Measurements from ENCODE around the gene AOPEP.

DNA sequence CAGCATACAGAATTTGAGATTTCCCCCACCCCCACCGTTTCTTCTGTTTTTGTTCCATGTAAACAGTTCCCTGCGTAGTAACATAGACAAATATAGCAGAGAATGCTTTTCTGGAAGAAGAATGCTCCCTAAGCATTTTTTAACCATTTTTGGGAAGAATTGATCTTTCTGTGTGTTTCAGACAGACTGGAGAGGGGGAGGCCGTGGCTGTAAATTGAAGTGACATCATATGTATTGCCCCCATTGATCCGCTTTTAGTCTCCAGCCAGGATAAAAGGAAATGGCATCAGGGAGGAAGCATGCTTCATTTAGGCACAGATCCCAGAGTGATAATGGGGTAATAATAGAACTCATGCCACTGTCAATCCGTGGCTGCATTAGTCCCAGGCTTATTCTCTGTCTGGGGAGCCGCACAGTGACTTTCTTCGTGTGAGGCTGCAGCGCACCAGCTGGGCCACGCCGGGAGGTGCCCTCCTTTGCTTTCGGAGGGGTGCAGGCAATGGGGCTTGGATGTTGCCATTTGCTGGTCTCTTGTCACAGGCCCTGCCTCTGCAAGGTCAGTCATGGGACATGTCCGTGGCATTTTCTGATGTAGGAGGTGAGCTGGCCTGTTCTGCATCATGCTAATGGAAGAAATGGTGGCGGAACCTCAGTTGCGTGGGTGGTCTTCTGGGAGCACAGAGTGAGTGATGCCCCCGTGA is 329.5 kb downstream of the AOPEP start:
- TF ChIP-seq TCF12 (IDR thresholded peaks at IDR 0.05; ENCODE audit: low read depth) = no peak
- TF ChIP-seq CEBPB (IDR thresholded peaks at IDR 0.05) = no peak
- no peak for TF ChIP-seq ZBTB7A (IDR thresholded peaks at IDR 0.05; ENCODE audit: low read depth)
- TF ChIP-seq MAX (IDR thresholded peaks at IDR 0.05) = no peak
- TF ChIP-seq CREB1 (IDR thresholded peaks at IDR 0.05; ENCODE audit: low read depth) = no peak
- TF ChIP-seq FOXM1 (IDR thresholded peaks at IDR 0.05; ENCODE audit: borderline replicate concordance, low read depth) = no peak
- no peak for TF ChIP-seq USF1 (IDR thresholded peaks at IDR 0.05)
- no peak for TF ChIP-seq EP300 (IDR thresholded peaks at IDR 0.05; ENCODE audit: borderline replicate concordance)
